HUES48 (cell line): ENCODE measurements around the gene PTPRG.

Experiments used
- H3K27ac ChIP-seq: one replicate; pipeline ENCODE4 v1.7.0; 2013; ENCODE audit warnings: low read depth, low read length, inconsistent platforms
- H3K27me3 ChIP-seq: 2 replicates; pipeline ENCODE4 v1.6.1; 2013; ENCODE audit warnings: mild to moderate bottlenecking, low read length; ENCODE audit not compliant: control insufficient read depth, insufficient read depth
- H3K36me3 ChIP-seq: 2 replicates; pipeline ENCODE4 v1.6.1; 2013; ENCODE audit warnings: low read length; ENCODE audit not compliant: control insufficient read depth, insufficient read depth
- H3K4me1 ChIP-seq: 2 replicates; pipeline ENCODE4 v1.6.1; 2013; ENCODE audit warnings: mild to moderate bottlenecking, low read length; ENCODE audit not compliant: control insufficient read depth, insufficient read depth
- H3K4me3 ChIP-seq: 2 replicates; pipeline ENCODE4 v1.5.1; 2013; ENCODE audit warnings: mild to moderate bottlenecking, low read depth, low read length
- H3K9ac ChIP-seq: 2 replicates; pipeline ENCODE4 v1.6.1; 2013; ENCODE audit warnings: mild to moderate bottlenecking, low read depth, low read length, moderate library complexity
- H3K9me3 ChIP-seq: 2 replicates; pipeline ENCODE4 v1.6.1; 2013; ENCODE audit warnings: low read length; ENCODE audit not compliant: control insufficient read depth, insufficient read depth

PTPRG gene

DNA sequence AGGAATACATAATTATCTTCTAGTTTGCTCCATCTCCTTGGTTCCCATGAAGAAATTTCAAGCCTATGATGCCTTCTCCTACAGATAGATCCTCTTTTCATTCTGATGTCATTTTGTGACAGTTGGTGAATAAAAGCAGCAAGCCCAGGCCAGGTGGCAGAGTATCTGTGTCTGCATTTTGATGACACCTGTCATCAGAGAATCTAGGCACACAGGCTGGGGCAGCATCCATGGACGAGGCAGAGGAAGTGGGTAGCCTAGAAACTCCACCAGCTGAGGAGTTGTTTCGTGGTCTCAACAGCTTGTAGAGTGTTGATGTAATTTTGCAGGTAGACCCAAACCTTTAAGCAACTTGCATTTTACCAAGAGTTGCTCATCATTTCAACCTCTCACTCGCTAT, 542.2 kb downstream of the PTPRG start:
- H3K4me1 ChIP-seq: no peaks in the 10 kb centered on the region
- no peak overlapping the region for H3K27ac ChIP-seq
- H3K9ac ChIP-seq: no peak overlapping the region
- no peaks in the 10 kb centered on the region for H3K36me3 ChIP-seq
- no peak overlapping the region for H3K4me3 ChIP-seq
- H3K9me3 ChIP-seq: no peaks in the 10 kb centered on the region
- H3K27me3 ChIP-seq: no peaks in the 10 kb centered on the region

DNA sequence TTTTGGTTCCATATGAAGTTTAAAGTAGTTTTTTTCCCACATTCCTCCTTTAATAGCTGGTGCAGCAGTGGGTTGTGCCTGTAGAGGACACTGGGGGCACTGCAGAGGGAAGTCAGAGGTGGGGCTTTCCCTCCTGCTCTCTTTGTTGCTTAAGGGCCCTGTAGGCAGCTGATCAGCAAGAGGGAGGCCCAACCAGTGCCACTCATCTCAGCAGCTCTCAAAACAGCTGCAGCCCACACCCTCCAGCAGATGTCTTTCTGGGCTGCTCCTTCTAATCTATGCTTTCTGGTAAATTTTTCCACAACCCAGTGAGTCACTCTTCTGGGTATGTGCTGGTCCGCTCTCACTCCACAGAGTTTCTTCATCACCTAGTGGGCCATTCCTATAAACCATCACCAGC, 548.2 kb downstream of the PTPRG start:
- Histone ChIP-seq H3K4me1 (no peaks in the 10 kb centered on the region), H3K9me3 (no peaks in the 10 kb centered on the region), H3K27me3 (no peaks in the 10 kb centered on the region), H3K27ac (no peak overlapping the region), H3K4me3 (no peak overlapping the region), H3K9ac (no peak overlapping the region), H3K36me3 (no peaks in the 10 kb centered on the region)

DNA sequence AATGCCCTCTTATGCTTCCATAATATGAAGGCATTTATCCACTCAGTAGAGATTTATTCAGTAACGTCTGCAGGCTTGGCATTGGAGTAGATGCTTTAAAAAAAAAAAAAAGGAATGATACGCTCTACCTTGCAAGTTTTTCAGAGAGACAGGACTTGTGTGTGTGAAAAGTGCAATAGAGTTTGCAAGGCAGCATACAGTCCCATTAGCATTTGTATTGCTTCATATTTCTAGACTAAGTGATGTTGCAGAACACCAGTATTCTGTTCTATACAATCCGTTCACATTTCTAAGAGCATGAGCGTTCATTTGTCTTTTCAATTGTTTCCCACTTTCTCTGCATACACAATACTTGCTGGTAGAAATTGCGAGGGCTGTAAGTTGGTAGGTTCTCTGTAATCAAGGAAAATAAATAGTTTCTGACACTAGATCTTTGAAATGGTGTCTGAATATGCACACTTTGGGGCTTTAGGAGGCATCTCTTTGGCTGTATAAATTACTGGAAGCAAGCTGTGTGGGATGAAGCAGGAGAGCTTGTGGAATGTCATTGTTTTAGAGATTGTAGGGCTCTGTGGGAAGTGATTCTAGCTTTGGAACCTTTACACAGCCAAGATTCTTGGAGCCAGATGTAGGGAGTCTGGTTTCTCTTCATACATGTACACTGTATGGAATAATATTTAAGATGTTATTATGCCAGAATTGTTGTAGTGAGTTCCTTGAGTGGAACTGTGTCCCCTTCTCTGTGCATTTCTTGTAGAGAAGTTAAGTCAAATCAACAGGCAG, 549.3 kb downstream of the PTPRG start:
- H3K27ac ChIP-seq: no peak overlapping the region

DNA sequence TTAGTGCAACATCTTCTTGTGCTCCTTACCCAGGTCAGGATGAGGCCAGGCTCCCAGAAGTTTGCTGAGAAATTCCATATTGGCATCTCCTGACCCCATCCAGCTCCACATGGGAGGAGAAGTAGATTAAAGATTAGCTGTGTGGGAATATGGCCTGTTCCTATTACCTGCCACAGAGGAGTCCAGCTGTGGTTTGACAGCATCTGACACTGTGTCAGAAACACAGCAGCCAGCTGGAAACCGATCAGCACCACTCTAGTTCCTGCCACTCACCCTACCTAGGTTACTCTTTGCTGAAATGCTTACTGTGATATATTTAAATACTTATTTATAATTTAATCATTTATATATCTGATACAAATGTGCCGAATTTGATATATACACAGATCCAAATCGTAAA, 551.7 kb downstream of the PTPRG start:
- Histone ChIP-seq H3K27me3 (no peaks in the 10 kb centered on the region), H3K9ac (no peak overlapping the region), H3K9me3 (no peaks in the 10 kb centered on the region), H3K36me3 (no peaks in the 10 kb centered on the region), H3K4me3 (no peak overlapping the region), H3K4me1 (no peaks in the 10 kb centered on the region), H3K27ac (no peak overlapping the region)

More for the DNA sequence above, 549.3 kb downstream of the PTPRG start:
- Histone ChIP-seq H3K4me3 (no peak overlapping the region), H3K36me3 (no peaks in the 10 kb centered on the region), H3K4me1 (no peaks in the 10 kb centered on the region), H3K27me3 (no peaks in the 10 kb centered on the region), H3K9me3 (no peaks in the 10 kb centered on the region), H3K9ac (no peak overlapping the region)

DNA sequence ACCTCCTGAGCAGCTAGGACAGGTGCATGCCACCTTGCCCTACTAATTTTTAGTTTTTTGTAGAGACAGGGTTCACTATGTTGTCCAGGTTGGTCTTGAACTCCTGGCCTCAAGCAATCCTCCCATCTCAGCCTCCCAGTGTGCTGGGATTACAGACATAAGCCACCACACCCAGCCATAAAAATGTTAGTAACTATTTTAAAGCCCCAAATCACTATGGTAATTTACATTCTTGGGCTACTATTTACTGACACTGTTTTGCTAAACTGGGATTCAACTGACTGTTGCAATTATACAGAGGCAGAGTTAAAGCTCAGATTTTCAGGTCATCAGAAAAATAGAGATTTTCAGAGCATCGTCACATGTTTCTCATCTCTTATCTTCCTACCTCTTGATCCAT, 553.4 kb downstream of the PTPRG start:
- Histone ChIP-seq H3K4me1 (no peaks in the 10 kb centered on the region), H3K27me3 (no peaks in the 10 kb centered on the region), H3K4me3 (no peak overlapping the region), H3K9me3 (no peaks in the 10 kb centered on the region), H3K9ac (no peak overlapping the region), H3K27ac (no peak overlapping the region), H3K36me3 (no peaks in the 10 kb centered on the region)

DNA sequence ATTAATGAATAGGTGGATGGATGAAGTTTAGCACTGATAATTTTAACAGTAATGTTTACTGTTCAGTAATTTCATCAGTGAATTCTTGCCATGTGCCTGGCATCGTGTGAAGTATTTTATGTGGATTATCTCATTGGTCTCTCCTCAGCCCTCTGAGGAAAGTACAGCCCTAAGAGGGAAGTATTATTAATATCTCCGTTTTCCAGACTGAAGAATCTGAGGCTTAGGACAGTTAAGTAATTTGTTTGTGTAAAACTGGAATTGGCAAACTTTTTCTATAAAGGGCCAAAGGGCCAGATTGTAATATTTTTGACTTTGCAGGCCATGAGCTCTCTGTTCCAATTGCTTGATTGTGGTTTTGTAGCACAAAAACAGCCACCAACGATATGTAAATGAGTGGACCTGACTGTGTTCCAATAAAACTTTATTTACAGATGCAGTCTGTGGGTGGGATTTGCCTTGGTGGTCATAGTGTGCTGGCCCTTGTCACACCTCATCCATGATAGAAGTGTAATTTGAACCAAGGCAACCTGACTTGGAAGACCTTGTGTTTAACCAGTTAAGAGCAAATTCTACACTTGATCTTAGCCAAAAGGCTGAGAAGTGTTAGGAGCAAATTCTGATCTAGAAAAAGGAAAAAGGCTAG, 556.7 kb downstream of the PTPRG start:
- H3K36me3 ChIP-seq: no peaks in the 10 kb centered on the region
- H3K27me3 ChIP-seq: no peaks in the 10 kb centered on the region
- no peak overlapping the region for H3K4me3 ChIP-seq

DNA sequence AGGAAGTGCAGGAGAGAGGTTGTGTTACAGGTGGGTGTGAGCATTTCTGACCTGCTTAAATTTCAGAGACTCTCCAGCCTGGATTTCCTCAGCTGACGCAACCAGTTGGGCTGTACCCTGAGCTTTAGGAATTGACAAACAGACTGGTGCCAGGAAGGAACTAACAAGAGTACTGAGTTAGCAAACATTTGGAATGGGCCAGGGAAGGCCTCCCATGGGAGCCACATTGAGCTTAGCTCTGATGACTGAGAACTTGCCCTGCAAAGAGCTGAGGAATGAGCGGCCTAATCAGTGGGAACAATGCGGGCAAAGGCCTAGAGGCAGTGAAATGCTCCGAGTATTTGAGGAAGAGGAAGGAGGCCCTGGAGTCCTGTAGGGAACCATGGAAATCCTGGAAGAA, 557.8 kb downstream of the PTPRG start:
- H3K27me3 ChIP-seq: no peaks in the 10 kb centered on the region
- no peak overlapping the region for H3K27ac ChIP-seq
- H3K9ac ChIP-seq: no peak overlapping the region
- H3K4me1 ChIP-seq: no peaks in the 10 kb centered on the region
- H3K9me3 ChIP-seq: no peaks in the 10 kb centered on the region
- H3K36me3 ChIP-seq: no peaks in the 10 kb centered on the region
- no peak overlapping the region for H3K4me3 ChIP-seq

More for the DNA sequence above, 556.7 kb downstream of the PTPRG start:
- no peaks in the 10 kb centered on the region for H3K9me3 ChIP-seq
- no peak overlapping the region for H3K9ac ChIP-seq
- H3K27ac ChIP-seq: no peak overlapping the region
- H3K4me1 ChIP-seq: no peaks in the 10 kb centered on the region

DNA sequence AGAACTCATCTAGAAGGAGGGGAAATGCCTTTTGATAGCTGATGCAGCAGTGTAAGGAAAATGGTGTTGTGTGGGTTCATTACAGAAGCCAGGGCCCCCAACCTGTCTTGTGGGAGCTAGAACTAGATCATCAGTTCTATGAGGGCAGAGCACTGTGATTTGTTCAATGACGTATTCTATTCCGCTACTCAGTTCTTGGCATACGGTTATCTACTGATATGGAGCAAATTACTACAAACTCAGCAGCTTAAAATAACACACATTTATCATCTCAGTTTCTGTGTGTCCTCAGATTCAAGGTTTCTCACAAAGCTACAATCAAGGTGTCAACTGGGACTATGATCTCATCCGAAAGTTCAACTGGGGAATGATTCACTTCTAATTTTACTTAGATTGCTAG, 561.4 kb downstream of the PTPRG start:
- no peaks in the 10 kb centered on the region for H3K36me3 ChIP-seq
- no peak overlapping the region for H3K9ac ChIP-seq
- H3K4me1 ChIP-seq: no peaks in the 10 kb centered on the region
- no peaks in the 10 kb centered on the region for H3K9me3 ChIP-seq
- H3K27me3 ChIP-seq: no peaks in the 10 kb centered on the region
- H3K27ac ChIP-seq: no peak overlapping the region
- H3K4me3 ChIP-seq: no peak overlapping the region

DNA sequence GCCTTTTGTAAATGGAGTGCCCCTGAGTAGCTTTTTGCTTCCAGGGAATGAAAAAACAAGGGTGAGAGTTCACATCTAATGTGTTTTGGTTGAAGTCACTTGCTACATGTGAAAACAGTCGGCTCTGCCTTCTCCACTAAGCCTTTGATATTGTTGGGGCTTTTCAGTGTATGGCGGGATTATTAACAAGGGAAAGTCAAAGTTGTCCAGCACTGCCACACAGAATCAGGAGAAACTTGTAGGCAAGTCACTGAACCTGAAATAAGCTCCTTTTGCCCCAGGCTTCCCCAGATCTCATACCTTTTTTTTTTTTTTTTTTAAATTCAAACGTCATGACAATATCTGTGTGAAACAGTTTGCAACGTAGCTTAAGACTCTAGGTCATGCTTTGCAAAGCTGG, 564.0 kb downstream of the PTPRG start:
- H3K36me3 ChIP-seq: no peaks in the 10 kb centered on the region
- no peaks in the 10 kb centered on the region for H3K9me3 ChIP-seq
- H3K4me1 ChIP-seq: no peaks in the 10 kb centered on the region
- H3K4me3 ChIP-seq: no peak overlapping the region
- H3K9ac ChIP-seq: no peak overlapping the region
- no peaks in the 10 kb centered on the region for H3K27me3 ChIP-seq
- H3K27ac ChIP-seq: no peak overlapping the region

DNA sequence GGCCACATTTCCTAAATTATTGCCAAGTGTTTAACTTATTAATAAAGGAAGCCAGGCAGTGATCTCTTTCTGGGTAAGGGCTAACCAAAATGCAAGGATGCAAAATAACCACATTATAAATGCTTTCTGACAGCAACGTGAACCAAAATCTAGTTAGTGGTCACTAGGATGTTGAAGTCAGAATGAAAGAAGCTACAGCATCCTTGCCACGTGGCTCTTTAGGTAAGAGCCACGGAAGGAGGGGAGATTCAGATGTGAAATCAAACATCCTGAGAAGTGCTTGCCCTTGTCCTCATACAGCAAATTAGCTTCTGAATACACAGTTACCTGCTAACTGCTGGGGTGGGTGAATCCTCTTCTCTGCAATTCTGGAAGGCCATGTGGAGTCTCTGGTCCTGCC, 565.7 kb downstream of the PTPRG start:
- no peak overlapping the region for H3K27ac ChIP-seq
- no peak overlapping the region for H3K9ac ChIP-seq
- no peaks in the 10 kb centered on the region for H3K4me1 ChIP-seq
- no peaks in the 10 kb centered on the region for H3K9me3 ChIP-seq
- H3K4me3 ChIP-seq: no peak overlapping the region
- no peaks in the 10 kb centered on the region for H3K36me3 ChIP-seq
- no peaks in the 10 kb centered on the region for H3K27me3 ChIP-seq

DNA sequence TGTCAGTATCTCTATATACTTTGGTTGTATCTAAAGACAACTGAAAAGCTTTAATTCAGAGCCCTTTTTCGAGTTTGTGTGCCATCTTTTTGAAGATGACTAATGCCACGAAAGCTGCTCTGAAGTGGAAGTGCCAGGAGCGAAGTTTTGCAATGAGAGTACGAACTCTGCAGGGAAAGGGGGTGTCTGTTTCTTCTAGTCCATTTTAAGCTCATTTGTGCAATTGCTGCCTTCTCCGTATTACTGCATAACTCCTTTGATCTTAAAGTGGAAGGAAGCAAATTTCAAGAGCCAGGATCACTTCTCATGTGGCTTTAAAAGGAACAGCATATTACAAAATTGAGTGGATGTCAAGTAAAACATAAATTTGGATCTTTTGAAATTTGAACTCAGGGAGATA, 566.7 kb downstream of the PTPRG start:
- H3K27ac ChIP-seq: no peak overlapping the region
- H3K27me3 ChIP-seq: no peaks in the 10 kb centered on the region
- no peak overlapping the region for H3K9ac ChIP-seq
- H3K4me3 ChIP-seq: no peak overlapping the region
- 0 out of 2 replicates have a peak, but pooled peaks cover 2% of the 10 kb centered on the region for H3K36me3 ChIP-seq
- H3K4me1 ChIP-seq: no peaks in the 10 kb centered on the region
- no peaks in the 10 kb centered on the region for H3K9me3 ChIP-seq
